GM11168 (cell line): Measurements from ENCODE around the gene SRGAP3.

Experiments used
- in situ Hi-C: fragments of 300-500 bp; cut with MboI; formaldehyde crosslinking; loops from one replicate; pipeline ENCODE4 v1.12.0; 2022; ENCODE audit warnings: low sequenced_read_pairs; ENCODE audit not compliant: unreplicated experiment

Gene SRGAP3

GRCh38 chr3:8963137-8963853 is 286.2 kb downstream of the SRGAP3 start, which contains the start of gene RAD18:
RAD18 (minus strand) TSS chr3:8963472; CDS start chr3:8963385, 87 bp downstream.
- in situ Hi-C loops, result no loop called here

GRCh38 chr3:8962226-8962861 is 287.1 kb downstream of the SRGAP3 start:
- in situ Hi-C loops, result no loop called here

GRCh38 chr3:8959668-8960067 is 289.8 kb downstream of the SRGAP3 start:
- in situ Hi-C loops, result no loop called here

GRCh38 chr3:8954938-8955763 is 294.3 kb downstream of the SRGAP3 start:
- in situ Hi-C loops, result no loop called here

- in situ Hi-C loops, result no loop called here
These were observed 296.1 kb downstream of the SRGAP3 start for GRCh38 chr3:8953313-8953712.

- in situ Hi-C loops, result no loop called here
These were observed 297.3 kb downstream of the SRGAP3 start for GRCh38 chr3:8952130-8952529.

- in situ Hi-C loops, result no loop called here
These were observed 303.4 kb downstream of the SRGAP3 start for GRCh38 chr3:8945890-8946600.

GRCh38 chr3:8942746-8943488 is 306.5 kb downstream of the SRGAP3 start:
- in situ Hi-C loops, result no loop called here

GRCh38 chr3:8942115-8942514 is 307.3 kb downstream of the SRGAP3 start:
- in situ Hi-C loops, result no loop called here

- in situ Hi-C loops, result no loop called here
These were observed 311.4 kb downstream of the SRGAP3 start for GRCh38 chr3:8938021-8938420.

- in situ Hi-C loops, result no loop called here
These were observed 312.1 kb downstream of the SRGAP3 start for GRCh38 chr3:8937064-8938020.

GRCh38 chr3:8932507-8932906 is 316.9 kb downstream of the SRGAP3 start:
- in situ Hi-C loops, result no loop called here

- in situ Hi-C loops, result no loop called here
These were observed 318.1 kb downstream of the SRGAP3 start for GRCh38 chr3:8931342-8931741.
